RCC 7860 (cell line): Measurements from ENCODE around the gene PLG.
"Not testable (repeated sequence)": the region's sequence is repeated elsewhere in the genome, so short reads cannot be mapped to it uniquely, and the experiment has no call there.

Experiments used
- DNase-seq: peaks from one replicate; pipeline ENCODE4 v3.0.0-alpha.2; 2015; ENCODE audit warnings: low spot score
- FAIRE-seq: peaks from 2 replicates; lab custom pipeline; 2012; peaks lifted over from hg19 to GRCh38; lab: Jason Lieb, UNC

Gene PLG

GRCh38 chr6:160768101-160768500, 66.1 kb downstream of the PLG start:
- DNase-seq, result no peak
- FAIRE-seq, result no peak

DNA sequence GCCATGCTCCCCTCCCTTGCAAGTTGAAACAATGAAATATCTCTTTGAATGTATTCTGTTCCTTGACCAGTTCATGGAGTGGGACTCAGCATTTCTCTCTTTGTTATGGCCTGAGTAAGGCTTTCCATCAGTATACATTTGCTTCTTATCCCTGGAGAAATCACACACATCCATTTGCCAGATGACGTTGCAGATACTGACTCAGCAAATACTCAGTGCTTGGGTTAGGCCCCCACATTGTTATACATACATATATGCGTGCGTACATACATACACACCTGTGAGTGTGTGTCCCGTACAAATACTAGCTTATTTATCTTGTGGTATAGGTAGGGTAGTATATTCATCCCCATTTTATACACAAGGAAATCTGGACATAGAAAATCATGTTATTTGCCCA, 72.4 kb downstream of the PLG start:
- DNase-seq (no peak), FAIRE-seq (no peak)

DNA sequence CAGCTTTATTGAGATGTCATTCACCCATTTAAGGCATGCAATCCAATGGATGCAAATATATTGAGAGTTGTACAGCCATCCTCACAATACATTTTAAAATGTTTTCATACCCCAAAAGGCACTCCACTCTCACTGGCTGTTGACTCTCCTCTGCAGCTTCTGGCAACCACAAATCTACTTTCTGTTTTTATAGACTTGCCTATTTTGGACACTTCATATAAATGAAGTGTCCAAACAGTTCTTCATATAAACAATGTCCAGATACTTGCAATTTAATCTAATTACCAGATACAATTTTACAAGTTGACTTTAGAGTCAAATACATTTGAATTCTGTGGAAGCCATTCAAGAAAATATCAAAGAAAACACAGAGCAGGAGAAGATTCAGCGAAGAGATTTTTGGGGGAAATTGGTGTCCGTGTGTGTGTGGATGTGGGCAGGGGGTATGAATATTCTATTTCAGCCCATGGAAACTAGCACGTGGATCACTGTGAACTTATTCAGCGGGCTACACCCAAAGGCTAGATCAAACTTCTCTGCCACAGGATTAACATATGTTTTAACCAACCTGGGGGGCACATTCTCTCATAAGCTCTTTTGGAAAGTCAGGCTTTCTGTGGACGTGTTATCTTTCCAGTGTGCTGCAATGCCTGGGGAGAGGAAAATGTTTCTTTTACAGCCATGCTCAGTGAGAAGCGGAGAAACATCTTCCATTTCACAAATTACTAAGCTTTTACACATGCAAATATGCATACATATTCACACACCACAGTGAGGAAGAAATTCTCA, 73.9 kb downstream of the PLG start:
- FAIRE-seq, result no peak

GRCh38 chr6:160779095-160779494, 77.1 kb downstream of the PLG start:
- FAIRE-seq, DNase-seq: not testable (repeated sequence)

More for the DNA sequence above, 73.9 kb downstream of the PLG start:
- no peak for DNase-seq

GRCh38 chr6:160780656-160781055, 78.6 kb downstream of the PLG start:
- DNase-seq, FAIRE-seq: not testable (repeated sequence)

GRCh38 chr6:160781298-160781697, 79.3 kb downstream of the PLG start:
- no peak for DNase-seq
- FAIRE-seq, result no peak

DNA sequence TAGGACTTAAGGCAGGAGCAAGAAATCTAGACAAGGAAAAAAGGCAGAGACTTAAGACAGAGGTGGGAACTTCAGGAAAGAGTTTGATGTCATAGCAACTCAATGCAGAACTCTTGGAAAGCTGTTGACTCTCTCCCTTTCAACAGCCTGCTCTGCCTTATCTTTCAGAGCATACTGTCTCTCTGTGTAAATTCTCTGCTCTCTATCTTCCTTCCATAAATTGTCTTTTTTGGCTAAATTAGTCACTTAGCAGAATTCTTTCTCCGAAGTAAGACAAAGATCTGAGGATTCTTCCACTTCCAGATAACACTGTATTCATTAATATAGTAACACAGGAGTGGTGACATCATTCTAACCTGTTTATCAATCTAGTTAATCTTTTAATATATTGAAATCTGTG, 80.2 kb downstream of the PLG start:
- no peak for DNase-seq
- no peak for FAIRE-seq

GRCh38 chr6:160783741-160784140, 81.7 kb downstream of the PLG start:
- FAIRE-seq, result no peak
- no peak for DNase-seq

DNA sequence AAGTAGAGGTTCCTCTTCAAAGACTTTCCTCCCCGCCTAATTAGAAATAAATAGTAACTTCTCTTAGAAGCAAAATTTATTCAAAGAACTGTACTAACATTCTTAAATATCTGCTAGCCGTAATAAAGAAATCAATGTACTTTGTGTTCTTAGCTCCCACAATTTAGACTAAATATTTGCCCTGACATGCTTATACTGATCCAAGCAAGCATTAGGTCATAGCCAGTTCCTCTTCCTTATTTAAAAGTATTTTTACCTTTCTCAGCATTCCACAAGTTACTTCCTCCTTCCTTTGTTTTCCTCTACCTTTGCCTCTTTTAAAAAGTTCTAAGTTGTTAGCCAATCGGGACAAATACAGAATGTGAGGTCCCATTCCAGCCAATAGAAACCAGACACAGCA, 86.1 kb downstream of the PLG start:
- not testable (repeated sequence) for DNase-seq, FAIRE-seq

GRCh38 chr6:160788806-160789205, 86.8 kb downstream of the PLG start:
- no peak for FAIRE-seq
- no peak for DNase-seq

GRCh38 chr6:160789263-160790027, 87.4 kb downstream of the PLG start:
- FAIRE-seq (no peak), DNase-seq (no peak)

GRCh38 chr6:160790028-160790792, 88.2 kb downstream of the PLG start:
- DNase-seq, result no peak
- no peak for FAIRE-seq

GRCh38 chr6:160791459-160791858, 89.4 kb downstream of the PLG start:
- DNase-seq, result no peak
- no peak for FAIRE-seq

GRCh38 chr6:160791981-160792418, 90.0 kb downstream of the PLG start:
- no peak for DNase-seq
- FAIRE-seq, result no peak

DNA sequence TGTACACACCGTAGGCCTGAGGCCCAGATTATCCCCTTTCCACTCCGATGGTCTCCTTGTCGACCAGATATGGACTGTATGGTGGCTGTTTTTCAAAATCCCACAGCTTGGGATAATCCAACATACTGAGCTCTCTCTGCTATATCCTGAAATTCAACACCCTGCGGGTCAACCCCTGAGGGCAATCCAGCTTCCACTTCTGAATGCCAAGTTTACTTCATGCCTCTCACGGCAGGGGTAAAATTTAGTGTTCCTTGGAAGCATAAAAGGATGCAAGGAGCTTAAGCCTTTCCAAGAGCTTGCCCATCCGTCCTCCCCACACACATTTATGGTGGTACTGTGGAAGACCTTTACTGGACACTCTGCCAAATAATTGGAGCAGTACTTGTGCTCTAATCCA, 90.7 kb downstream of the PLG start:
- FAIRE-seq, result no peak

GRCh38 chr6:160793652-160794051, 91.6 kb downstream of the PLG start:
- FAIRE-seq (no peak), DNase-seq (no peak)

More for the DNA sequence above, 90.7 kb downstream of the PLG start:
- DNase-seq, result no peak

GRCh38 chr6:160795721-160796120, 93.7 kb downstream of the PLG start:
- FAIRE-seq, result no peak

DNA sequence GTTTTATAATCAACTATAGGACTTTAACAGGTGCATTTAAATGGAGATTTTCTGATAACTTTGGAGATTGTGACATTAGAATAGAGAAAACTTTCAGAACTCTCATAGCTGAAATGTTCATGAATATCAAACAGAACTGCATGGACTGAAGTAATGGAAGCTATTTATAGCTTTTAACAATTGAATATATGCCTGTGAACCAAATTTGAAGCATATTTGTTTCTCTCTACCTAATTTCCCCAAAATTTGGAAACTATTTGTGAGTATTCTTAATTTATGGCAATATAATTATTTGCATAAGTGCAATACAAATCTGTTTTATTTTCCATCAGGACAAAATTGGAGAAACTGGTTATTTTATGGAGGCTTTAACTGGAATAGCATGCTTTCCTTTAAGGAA, 96.6 kb downstream of the PLG start:
- FAIRE-seq (no peak), DNase-seq (no peak)

More at GRCh38 chr6:160795721-160796120, 93.7 kb downstream of the PLG start:
- DNase-seq, result no peak

- no peak for FAIRE-seq
- no peak for DNase-seq
Observed at GRCh38 chr6:160799801-160800506, 97.9 kb downstream of the PLG start.

GRCh38 chr6:160801418-160801817, 99.4 kb downstream of the PLG start:
- no peak for FAIRE-seq

GRCh38 chr6:160802049-160802448, 100.0 kb downstream of the PLG start:
- not testable (repeated sequence) for FAIRE-seq, DNase-seq

More at GRCh38 chr6:160801418-160801817, 99.4 kb downstream of the PLG start:
- no peak for DNase-seq
